ENCODE data around the gene BDNF. TPM values are rescaled to one million over a fixed set of nuclear protein-coding genes. Genes with fewer than 3 reads are reported as not detected.
"Not testable (repeated sequence)": the region's sequence is repeated elsewhere in the genome, so short reads cannot be mapped to it uniquely, and the experiment has no call there.

The BDNF gene
- polyA plus RNA-seq, 1 donor from 2014 or later: not detected

DNA sequence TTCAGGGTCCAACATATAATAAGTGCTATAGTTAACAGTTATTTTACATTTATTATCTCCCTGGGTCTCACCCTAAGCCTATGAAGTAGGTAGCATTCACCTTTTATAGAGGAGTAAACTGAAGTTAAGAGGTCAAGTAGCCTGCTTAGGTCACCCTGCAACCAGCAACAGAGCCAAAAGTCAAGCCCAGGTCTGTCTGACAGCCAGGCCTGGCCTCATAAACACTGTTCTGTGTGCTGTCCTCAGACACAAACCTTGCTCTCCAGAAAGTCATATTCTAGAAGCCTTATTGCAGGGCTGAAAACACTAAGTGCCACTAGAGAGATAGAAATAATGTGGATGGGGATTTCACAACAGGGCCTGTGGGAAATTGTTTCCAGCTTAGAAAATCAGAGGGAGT lies 59.3 kb downstream of the BDNF start:
- Histone ChIP-seq H3K79me2 (replicated peaks; ENCODE audit: insufficient read depth, low read length) (no peaks in the 10 kb centered on the region), H2AFZ (ENCODE audit: low read depth, low read length) (no peak overlapping the region), H3K9me2 (ENCODE audit: insufficient read depth, low read length) (no peaks in the 10 kb centered on the region), H3K9me3 (ENCODE audit: low read length) (no peaks in the 10 kb centered on the region), H3K36me3 (ENCODE audit: insufficient read depth, low read length) (no peaks in the 10 kb centered on the region), H3K4me2 (ENCODE audit: low read length) (no peak overlapping the region), H3K4me3 (ENCODE audit: low read length) (no peak overlapping the region), H3K27me3 (ENCODE audit: insufficient read depth, low read depth, low read length) (no peaks in the 10 kb centered on the region), H3K27ac (ENCODE audit: low read length) (no peak overlapping the region), H3F3A (ENCODE audit: insufficient read depth, low read length, poor library complexity, severe bottlenecking) (no peaks in the 10 kb centered on the region), H4K20me1 (ENCODE audit: insufficient read depth) (no peaks in the 10 kb centered on the region), H3K9ac (ENCODE audit: low read length) (no peak overlapping the region)
- TF ChIP-seq, protein P1, sequence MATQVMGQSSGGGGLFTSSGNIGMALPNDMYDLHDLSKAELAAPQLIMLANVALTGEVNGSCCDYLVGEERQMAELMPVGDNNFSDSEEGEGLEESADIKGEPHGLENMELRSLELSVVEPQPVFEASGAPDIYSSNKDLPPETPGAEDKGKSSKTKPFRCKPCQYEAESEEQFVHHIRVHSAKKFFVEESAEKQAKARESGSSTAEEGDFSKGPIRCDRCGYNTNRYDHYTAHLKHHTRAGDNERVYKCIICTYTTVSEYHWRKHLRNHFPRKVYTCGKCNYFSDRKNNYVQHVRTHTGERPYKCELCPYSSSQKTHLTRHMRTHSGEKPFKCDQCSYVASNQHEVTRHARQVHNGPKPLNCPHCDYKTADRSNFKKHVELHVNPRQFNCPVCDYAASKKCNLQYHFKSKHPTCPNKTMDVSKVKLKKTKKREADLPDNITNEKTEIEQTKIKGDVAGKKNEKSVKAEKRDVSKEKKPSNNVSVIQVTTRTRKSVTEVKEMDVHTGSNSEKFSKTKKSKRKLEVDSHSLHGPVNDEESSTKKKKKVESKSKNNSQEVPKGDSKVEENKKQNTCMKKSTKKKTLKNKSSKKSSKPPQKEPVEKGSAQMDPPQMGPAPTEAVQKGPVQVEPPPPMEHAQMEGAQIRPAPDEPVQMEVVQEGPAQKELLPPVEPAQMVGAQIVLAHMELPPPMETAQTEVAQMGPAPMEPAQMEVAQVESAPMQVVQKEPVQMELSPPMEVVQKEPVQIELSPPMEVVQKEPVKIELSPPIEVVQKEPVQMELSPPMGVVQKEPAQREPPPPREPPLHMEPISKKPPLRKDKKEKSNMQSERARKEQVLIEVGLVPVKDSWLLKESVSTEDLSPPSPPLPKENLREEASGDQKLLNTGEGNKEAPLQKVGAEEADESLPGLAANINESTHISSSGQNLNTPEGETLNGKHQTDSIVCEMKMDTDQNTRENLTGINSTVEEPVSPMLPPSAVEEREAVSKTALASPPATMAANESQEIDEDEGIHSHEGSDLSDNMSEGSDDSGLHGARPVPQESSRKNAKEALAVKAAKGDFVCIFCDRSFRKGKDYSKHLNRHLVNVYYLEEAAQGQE (IDR thresholded peaks at IDR 0.05; ENCODE audit: borderline replicate concordance): no peak
- TF ChIP-seq MXI1 (conservative IDR thresholded peaks at IDR 0.05; ENCODE audit: poor library complexity, severe bottlenecking): no peak
- TF ChIP-seq TAF1 (IDR thresholded peaks at IDR 0.05; ENCODE audit: low read depth): no peak

DNA sequence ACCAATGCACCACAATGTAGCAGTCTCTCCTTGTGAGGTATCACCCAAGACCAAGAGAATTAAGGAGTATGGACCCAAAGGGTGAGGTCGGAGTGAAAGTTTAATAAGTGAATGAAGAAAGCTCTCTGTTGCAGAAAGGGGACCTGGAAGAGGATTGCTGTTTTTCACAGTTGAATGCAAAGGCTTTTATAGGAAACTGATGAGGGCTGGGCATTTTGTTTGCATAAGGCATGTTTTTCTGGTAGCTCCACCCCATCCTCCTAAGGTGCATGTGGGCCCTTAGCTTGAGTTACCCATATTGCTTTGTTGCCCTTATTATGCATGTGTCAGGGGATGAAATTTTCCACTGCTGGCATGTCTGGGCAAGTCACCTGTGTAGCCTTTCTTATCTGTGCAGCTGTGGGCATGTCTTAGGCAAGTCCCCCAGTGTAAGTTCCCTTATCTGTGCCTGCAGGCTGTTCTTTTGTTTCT lies 64.7 kb downstream of the BDNF start:
- Histone ChIP-seq H3K4me2 (ENCODE audit: low read length) (no peak overlapping the region), H3K27ac (ENCODE audit: low read length) (no peak overlapping the region), H3K9me3 (ENCODE audit: low read length) (no peaks in the 10 kb centered on the region), H4K20me1 (ENCODE audit: insufficient read depth) (no peaks in the 10 kb centered on the region), H3K27me3 (ENCODE audit: insufficient read depth, low read depth, low read length) (no peaks in the 10 kb centered on the region), H3K9me2 (ENCODE audit: insufficient read depth, low read length) (no peaks in the 10 kb centered on the region), H3K79me2 (replicated peaks; ENCODE audit: insufficient read depth, low read length) (no peaks in the 10 kb centered on the region), H2AFZ (ENCODE audit: low read depth, low read length) (no peak overlapping the region), H3K4me3 (ENCODE audit: low read length) (no peak overlapping the region), H3K36me3 (ENCODE audit: insufficient read depth, low read length) (no peaks in the 10 kb centered on the region), H3K9ac (ENCODE audit: low read length) (no peak overlapping the region), H3F3A (ENCODE audit: insufficient read depth, low read length, poor library complexity, severe bottlenecking) (no peaks in the 10 kb centered on the region)
- TF ChIP-seq SMC3 (conservative IDR thresholded peaks at IDR 0.05; ENCODE audit: poor library complexity) (no peak), EZH2 (IDR thresholded peaks at IDR 0.05; ENCODE audit: borderline replicate concordance, insufficient read depth, low read length, poor library complexity, severe bottlenecking) (no peak)

- H4K20me1 ChIP-seq (ENCODE audit: insufficient read depth); H3K27ac ChIP-seq (ENCODE audit: low read length); H3K9me2 ChIP-seq (ENCODE audit: insufficient read depth, low read length); H3K4me2 ChIP-seq (ENCODE audit: low read length); H2AFZ ChIP-seq (ENCODE audit: low read depth, low read length); H3K27me3 ChIP-seq (ENCODE audit: insufficient read depth, low read depth, low read length); H3K9ac ChIP-seq (ENCODE audit: low read length); H3F3A ChIP-seq (ENCODE audit: insufficient read depth, low read length, poor library complexity, severe bottlenecking); H3K79me2 ChIP-seq (replicated peaks; ENCODE audit: insufficient read depth, low read length); H3K4me3 ChIP-seq (ENCODE audit: low read length); H3K36me3 ChIP-seq (ENCODE audit: insufficient read depth, low read length); H3K9me3 ChIP-seq (ENCODE audit: low read length): not testable (repeated sequence)
These were observed 65.5 kb downstream of the BDNF start for GRCh38 chr11:27634776-27635175.

- not testable (repeated sequence) for H3K27ac ChIP-seq (ENCODE audit: low read length); H3K9me2 ChIP-seq (ENCODE audit: insufficient read depth, low read length); H3K36me3 ChIP-seq (ENCODE audit: insufficient read depth, low read length); H3K9ac ChIP-seq (ENCODE audit: low read length); H3F3A ChIP-seq (ENCODE audit: insufficient read depth, low read length, poor library complexity, severe bottlenecking); H3K9me3 ChIP-seq (ENCODE audit: low read length); H3K27me3 ChIP-seq (ENCODE audit: insufficient read depth, low read depth, low read length); H2AFZ ChIP-seq (ENCODE audit: low read depth, low read length); H3K4me2 ChIP-seq (ENCODE audit: low read length); H3K79me2 ChIP-seq (replicated peaks; ENCODE audit: insufficient read depth, low read length); H4K20me1 ChIP-seq (ENCODE audit: insufficient read depth); H3K4me3 ChIP-seq (ENCODE audit: low read length)
These were observed 66.0 kb downstream of the BDNF start for GRCh38 chr11:27634282-27634681.

DNA sequence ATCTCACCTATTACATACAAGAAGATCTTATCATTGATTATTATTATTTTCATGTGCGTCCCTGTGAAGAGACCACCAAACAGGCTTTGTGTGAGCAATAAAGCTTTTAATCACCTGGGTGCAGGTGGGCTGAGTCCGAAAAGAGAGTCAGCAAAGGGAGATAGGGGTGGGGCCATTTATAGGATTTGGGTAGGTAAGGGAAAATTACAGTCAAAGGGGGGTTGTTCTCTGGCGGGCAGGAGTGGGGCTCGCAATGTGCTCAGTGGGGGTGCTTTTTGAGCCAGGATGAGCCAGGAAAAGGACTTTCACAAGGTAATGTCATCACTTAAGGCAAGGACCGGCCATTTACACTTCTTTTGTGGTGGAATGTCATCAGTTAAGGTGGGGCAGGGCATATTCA lies 71.2 kb downstream of the BDNF start:
- not testable (repeated sequence) for H3K79me2 ChIP-seq (replicated peaks; ENCODE audit: insufficient read depth, low read length); H3F3A ChIP-seq (ENCODE audit: insufficient read depth, low read length, poor library complexity, severe bottlenecking); H3K4me2 ChIP-seq (ENCODE audit: low read length); H3K27me3 ChIP-seq (ENCODE audit: insufficient read depth, low read depth, low read length); H4K20me1 ChIP-seq (ENCODE audit: insufficient read depth); H2AFZ ChIP-seq (ENCODE audit: low read depth, low read length); H3K4me3 ChIP-seq (ENCODE audit: low read length); H3K27ac ChIP-seq (ENCODE audit: low read length); H3K9me2 ChIP-seq (ENCODE audit: insufficient read depth, low read length); H3K9me3 ChIP-seq (ENCODE audit: low read length); H3K9ac ChIP-seq (ENCODE audit: low read length); H3K36me3 ChIP-seq (ENCODE audit: insufficient read depth, low read length)

All from neural cell (in vitro differentiated cells).